Upper lobe of left lung (tissue), 4 donors: ENCODE results near the gene DGCR8.

ENCODE experiments used
- CTCF ChIP-seq, 6 experiments: fragments of 450-650 bp in 4 of 6; fragments of 200-600 bp in 2 of 6; sonication (generic) in 2 of 6; IDR thresholded peaks; one replicate each; pipeline ENCODE4 v1.5.1; 2016 to 2019; ENCODE audit warnings: antibody characterized with exemption in 6 of 6
- EP300 ChIP-seq, 4 donors: sonication (generic); formaldehyde crosslinking; IDR thresholded peaks; one replicate each; pipeline ENCODE4 v1.5.1; 2017; ENCODE audit warnings: antibody characterized with exemption in 4 of 4, control low read depth in 2 of 4
- POLR2A ChIP-seq, 4 donors: fragments of 450-650 bp; IDR thresholded peaks; one replicate each; pipeline ENCODE4 v1.5.1; 2016 to 2017; ENCODE audit warnings: antibody characterized with exemption in 4 of 4, mild to moderate bottlenecking in 2 of 4
- POLR2AphosphoS5 ChIP-seq, 2 donors: sonication (generic); formaldehyde crosslinking; IDR thresholded peaks; one replicate each; pipeline ENCODE4 v1.5.1; 2017; ENCODE audit warnings: antibody characterized with exemption in 2 of 2

DNA sequence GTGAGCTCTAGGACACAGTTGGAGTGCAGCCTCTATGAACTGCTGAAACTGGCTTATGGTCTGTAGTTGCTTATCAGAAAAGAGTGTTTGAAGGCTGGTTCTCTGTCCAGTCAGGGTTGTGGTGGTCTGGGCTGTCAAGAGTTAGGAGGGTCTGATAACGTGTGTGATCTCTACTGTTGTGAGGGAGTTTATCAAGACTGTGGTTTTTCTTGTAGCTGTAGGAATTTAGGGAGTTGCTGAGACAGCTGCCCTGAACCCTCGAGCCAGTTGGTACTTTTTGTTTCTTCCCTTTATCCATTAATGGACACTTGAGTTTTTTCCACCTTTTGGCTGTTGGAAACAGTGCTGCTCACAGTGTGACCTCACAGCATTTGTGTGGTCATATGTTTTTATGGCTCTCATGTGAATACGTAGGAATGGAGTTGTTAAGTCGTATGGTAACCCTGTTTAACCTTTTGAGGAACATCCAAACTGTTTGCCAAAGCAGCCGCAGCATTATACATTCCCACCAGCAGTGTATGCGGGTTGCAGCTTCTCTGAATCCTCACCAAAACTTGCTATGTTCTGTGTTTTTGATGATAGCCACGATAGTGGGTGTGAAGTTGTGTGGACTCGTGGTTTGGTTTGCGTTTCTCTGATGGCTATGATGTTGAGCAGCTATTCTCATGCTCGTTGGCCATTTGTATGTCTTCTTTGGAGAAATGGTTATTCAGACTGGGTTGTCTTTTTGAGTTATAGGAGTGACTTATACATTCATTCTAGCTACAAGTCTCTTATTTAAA, 20.9 kb upstream of the DGCR8 start:
- no peak for TF ChIP-seq CTCF (IDR thresholded peaks at IDR 0.05)
- TF ChIP-seq POLR2A (IDR thresholded peaks at IDR 0.05), result no peak
- no peak for TF ChIP-seq POLR2AphosphoS5 (IDR thresholded peaks at IDR 0.05)
- TF ChIP-seq EP300 (IDR thresholded peaks at IDR 0.05), result no peak
